Stomach smooth muscle (tissue), 2 donors: ENCODE data around the gene SDK2.

Source experiments
- H3K27ac ChIP-seq: one replicate; pipeline ENCODE4 v1.7.0; 2013; ENCODE audit warnings: mild to moderate bottlenecking, low read length, inconsistent platforms
- H3K27me3 ChIP-seq, 2 donors: one replicate each; pipeline ENCODE4 v1.7.0; 2013; ENCODE audit warnings: low read length in 2 of 2; ENCODE audit not compliant: insufficient read depth in 2 of 2, control insufficient read depth in 1 of 2
- H3K36me3 ChIP-seq, 2 donors: one replicate each; pipeline ENCODE4 v1.7.0; 2013; ENCODE audit warnings: low read length in 2 of 2; ENCODE audit not compliant: control insufficient read depth in 2 of 2, insufficient read depth in 2 of 2
- H3K4me1 ChIP-seq: one replicate; pipeline ENCODE4 v1.7.0; 2013; ENCODE audit warnings: low read length; ENCODE audit not compliant: control insufficient read depth, insufficient read depth
- H3K4me3 ChIP-seq, 2 donors: one replicate each; pipeline ENCODE4 v1.7.0; 2013; ENCODE audit warnings: low read length in 2 of 2
- H3K9ac ChIP-seq, 2 donors: one replicate each; pipeline ENCODE4 v1.7.0; 2013; ENCODE audit warnings: low read length in 2 of 2, mild to moderate bottlenecking in 1 of 2
- H3K9me3 ChIP-seq, 2 donors: one replicate each; pipeline ENCODE4 v1.7.0; 2013; ENCODE audit warnings: low read length in 2 of 2; ENCODE audit not compliant: control insufficient read depth in 2 of 2
- donor health status: healthy.
- donor health status: Pancreatic carcinoma.

SDK2 gene

GRCh38 chr17:73435412-73435811 is 208.8 kb downstream of the SDK2 start:
- Histone ChIP-seq H3K36me3 (no peaks in the 10 kb centered on the region), H3K4me3 (no peak overlapping the region), H3K4me1 (no peaks in the 10 kb centered on the region), H3K9ac (no peak overlapping the region), H3K27me3 (peaks cover 0 to 3% of the 10 kb centered on the region in 2 donors), H3K9me3 (no peaks in the 10 kb centered on the region), H3K27ac (no peak overlapping the region)

GRCh38 chr17:73434154-73434553 is 210.1 kb downstream of the SDK2 start:
- H3K4me1 ChIP-seq = peaks cover 6% of the 10 kb centered on the region
- H3K9ac ChIP-seq = no peak overlapping the region
- no peak overlapping the region for H3K27ac ChIP-seq
- no peaks in the 10 kb centered on the region for H3K36me3 ChIP-seq
- H3K27me3 ChIP-seq = peaks cover 0 to 5% of the 10 kb centered on the region in 2 donors
- no peaks in the 10 kb centered on the region for H3K9me3 ChIP-seq
- H3K4me3 ChIP-seq = no peak overlapping the region

GRCh38 chr17:73433501-73433900 is 210.7 kb downstream of the SDK2 start:
- Histone ChIP-seq H3K9ac (no peak overlapping the region), H3K9me3 (no peaks in the 10 kb centered on the region), H3K4me3 (no peak overlapping the region), H3K27me3 (peaks cover 0 to 5% of the 10 kb centered on the region in 2 donors), H3K4me1 (peaks cover 6% of the 10 kb centered on the region), H3K36me3 (no peaks in the 10 kb centered on the region), H3K27ac (no peak overlapping the region)

- Histone ChIP-seq H3K27ac (no peak overlapping the region), H3K4me3 (no peak overlapping the region), H3K9me3 (no peaks in the 10 kb centered on the region), H3K27me3 (peaks cover 0 to 5% of the 10 kb centered on the region in 2 donors), H3K36me3 (no peaks in the 10 kb centered on the region), H3K4me1 (peaks cover 6% of the 10 kb centered on the region), H3K9ac (no peak overlapping the region)
Observed at GRCh38 chr17:73432624-73433190, 211.5 kb downstream of the SDK2 start.

- Histone ChIP-seq H3K4me3 (no peak overlapping the region), H3K4me1 (peaks cover 6% of the 10 kb centered on the region), H3K27me3 (peaks cover 0 to 2% of the 10 kb centered on the region in 2 donors), H3K9ac (no peak overlapping the region), H3K36me3 (no peaks in the 10 kb centered on the region), H3K9me3 (no peaks in the 10 kb centered on the region), H3K27ac (no peak overlapping the region)
Observed at GRCh38 chr17:73431401-73432205, 212.6 kb downstream of the SDK2 start.

GRCh38 chr17:73430848-73431247 is 213.4 kb downstream of the SDK2 start:
- Histone ChIP-seq H3K27ac (no peak overlapping the region), H3K9me3 (no peaks in the 10 kb centered on the region), H3K9ac (no peak overlapping the region), H3K4me3 (no peak overlapping the region), H3K27me3 (peaks cover 0 to 2% of the 10 kb centered on the region in 2 donors), H3K36me3 (no peaks in the 10 kb centered on the region), H3K4me1 (peaks cover 6% of the 10 kb centered on the region)

- Histone ChIP-seq H3K4me1 (peaks cover 6% of the 10 kb centered on the region), H3K27me3 (peaks cover 0 to 2% of the 10 kb centered on the region in 2 donors), H3K36me3 (no peaks in the 10 kb centered on the region), H3K9me3 (no peaks in the 10 kb centered on the region), H3K27ac (no peak overlapping the region), H3K9ac (no peak overlapping the region), H3K4me3 (no peak overlapping the region)
Observed at GRCh38 chr17:73430165-73430680, 214.0 kb downstream of the SDK2 start.

- no peak overlapping the region for H3K27ac ChIP-seq
- H3K4me1 ChIP-seq = peaks cover 6% of the 10 kb centered on the region
- no peaks in the 10 kb centered on the region for H3K9me3 ChIP-seq
- no peak overlapping the region for H3K4me3 ChIP-seq
- peaks cover 0 to 2% of the 10 kb centered on the region in 2 donors for H3K27me3 ChIP-seq
- no peaks in the 10 kb centered on the region for H3K36me3 ChIP-seq
- H3K9ac ChIP-seq = no peak overlapping the region
Observed at GRCh38 chr17:73429440-73430164, 214.6 kb downstream of the SDK2 start.

GRCh38 chr17:73427198-73427597 is 217.0 kb downstream of the SDK2 start:
- Histone ChIP-seq H3K27me3 (peaks cover 0 to 2% of the 10 kb centered on the region in 2 donors), H3K36me3 (no peaks in the 10 kb centered on the region), H3K9me3 (no peaks in the 10 kb centered on the region), H3K9ac (no peak overlapping the region), H3K4me1 (peaks cover 6% of the 10 kb centered on the region), H3K4me3 (no peak overlapping the region), H3K27ac (no peak overlapping the region)

GRCh38 chr17:73424571-73424970 is 219.7 kb downstream of the SDK2 start:
- Histone ChIP-seq H3K4me3 (no peak overlapping the region), H3K9me3 (no peaks in the 10 kb centered on the region), H3K9ac (no peak overlapping the region), H3K36me3 (no peaks in the 10 kb centered on the region), H3K27ac (no peak overlapping the region), H3K4me1 (peaks cover 5% of the 10 kb centered on the region), H3K27me3 (no peaks in the 10 kb centered on the region)
